ENCODE measurements around the gene FADS2.
A peak's percentile ranks its signal among the peaks of the same experiment; 100 is the strongest.

FADS2 gene

DNA sequence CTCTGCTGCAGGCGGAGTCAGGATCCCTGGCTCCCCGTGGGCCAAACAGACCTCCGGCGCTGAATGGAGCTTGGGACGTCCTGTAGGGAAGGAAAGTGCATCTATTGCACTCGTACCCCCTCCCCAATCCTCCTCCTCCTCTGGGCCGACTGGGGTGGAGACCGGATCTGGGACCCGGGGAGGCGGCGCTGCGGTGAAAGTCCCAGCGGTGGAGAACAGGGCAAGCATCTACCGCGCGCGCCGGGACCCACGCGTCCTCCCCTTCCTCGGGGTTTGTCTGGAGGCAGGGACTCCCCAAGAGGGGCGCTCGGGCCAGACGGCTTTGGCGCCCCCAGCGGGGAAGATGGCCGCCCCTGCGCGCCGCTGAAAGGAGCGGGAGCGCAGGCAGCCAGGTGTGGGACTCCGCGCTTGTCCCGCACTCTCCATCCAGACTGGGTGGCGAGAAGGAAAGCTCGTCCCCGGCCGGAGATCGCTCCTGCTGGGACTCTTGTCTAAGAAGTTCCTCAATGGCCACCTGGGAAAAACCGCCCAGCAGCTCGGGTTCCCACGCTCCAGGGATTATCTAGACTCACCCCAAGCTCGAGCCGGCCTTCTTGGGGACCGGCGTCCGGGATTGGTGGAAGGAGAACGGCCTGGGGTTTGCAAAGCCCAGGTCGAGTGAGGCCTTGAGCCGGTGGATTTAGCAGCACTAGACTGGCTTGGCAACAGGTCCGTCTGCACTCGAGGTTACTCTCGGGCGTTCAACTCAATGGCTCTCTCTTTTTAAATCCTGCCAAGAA is 718 bp downstream of the FADS2 start:
- H3K27ac ChIP-seq (ENCODE audit: low read depth, low read length, severe bottlenecking) = peak overlapping the region; percentile 92
- peaks cover 52% of the 10 kb centered on the region for H3K36me3 ChIP-seq (ENCODE audit: control insufficient read depth, insufficient read depth, low read length)
- H3K4me1 ChIP-seq (ENCODE audit: control insufficient read depth, insufficient read depth, low read length, poor library complexity, severe bottlenecking) = peaks cover 42% of the 10 kb centered on the region
- no peaks in the 10 kb centered on the region for H3K9me3 ChIP-seq (ENCODE audit: control insufficient read depth, low read length)
- peak overlapping the region; percentile 97 for H3K4me3 ChIP-seq (ENCODE audit: extremely low read depth, insufficient read depth, low read length, poor library complexity, severe bottlenecking)
- WGBS, 2 experiments (ENCODE audit: insufficient coverage in 2 of 2) = 1% methylated on average over 28 to 47 of the region's 55 CpGs

DNA sequence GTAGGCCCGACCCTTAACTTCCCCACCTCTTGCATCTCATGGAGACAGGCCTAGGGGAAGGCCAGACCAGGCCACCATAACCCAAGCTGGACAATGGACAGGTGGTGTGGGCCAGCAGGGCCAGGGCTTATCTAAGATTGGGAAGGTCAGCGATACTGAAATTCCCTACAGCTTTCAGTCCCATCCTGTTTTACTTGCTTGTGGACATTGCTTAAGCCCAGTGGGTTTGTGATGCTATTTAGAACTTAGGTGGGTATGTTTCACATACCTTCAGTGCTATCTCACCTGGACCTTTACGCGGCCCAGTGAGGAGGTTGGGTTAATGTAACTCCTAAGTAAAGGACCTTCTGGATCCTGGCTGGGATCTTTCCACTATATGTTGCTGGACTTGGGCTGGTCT is 1.7 kb downstream of the FADS2 start:
- peak overlapping the region; percentile 97 for H3K4me3 ChIP-seq (ENCODE audit: extremely low read depth, insufficient read depth, low read length, poor library complexity, severe bottlenecking)
- peak overlapping the region; percentile 92 for H3K27ac ChIP-seq (ENCODE audit: low read depth, low read length, severe bottlenecking)
- H3K9me3 ChIP-seq (ENCODE audit: control insufficient read depth, low read length) = no peaks in the 10 kb centered on the region
- H3K4me1 ChIP-seq (ENCODE audit: control insufficient read depth, insufficient read depth, low read length, poor library complexity, severe bottlenecking) = peaks cover 50% of the 10 kb centered on the region
- peaks cover 56% of the 10 kb centered on the region for H3K36me3 ChIP-seq (ENCODE audit: control insufficient read depth, insufficient read depth, low read length)
- WGBS, 2 experiments (ENCODE audit: insufficient coverage in 2 of 2) = no CpG with 5 or more reads among the region's 4 CpGs

DNA sequence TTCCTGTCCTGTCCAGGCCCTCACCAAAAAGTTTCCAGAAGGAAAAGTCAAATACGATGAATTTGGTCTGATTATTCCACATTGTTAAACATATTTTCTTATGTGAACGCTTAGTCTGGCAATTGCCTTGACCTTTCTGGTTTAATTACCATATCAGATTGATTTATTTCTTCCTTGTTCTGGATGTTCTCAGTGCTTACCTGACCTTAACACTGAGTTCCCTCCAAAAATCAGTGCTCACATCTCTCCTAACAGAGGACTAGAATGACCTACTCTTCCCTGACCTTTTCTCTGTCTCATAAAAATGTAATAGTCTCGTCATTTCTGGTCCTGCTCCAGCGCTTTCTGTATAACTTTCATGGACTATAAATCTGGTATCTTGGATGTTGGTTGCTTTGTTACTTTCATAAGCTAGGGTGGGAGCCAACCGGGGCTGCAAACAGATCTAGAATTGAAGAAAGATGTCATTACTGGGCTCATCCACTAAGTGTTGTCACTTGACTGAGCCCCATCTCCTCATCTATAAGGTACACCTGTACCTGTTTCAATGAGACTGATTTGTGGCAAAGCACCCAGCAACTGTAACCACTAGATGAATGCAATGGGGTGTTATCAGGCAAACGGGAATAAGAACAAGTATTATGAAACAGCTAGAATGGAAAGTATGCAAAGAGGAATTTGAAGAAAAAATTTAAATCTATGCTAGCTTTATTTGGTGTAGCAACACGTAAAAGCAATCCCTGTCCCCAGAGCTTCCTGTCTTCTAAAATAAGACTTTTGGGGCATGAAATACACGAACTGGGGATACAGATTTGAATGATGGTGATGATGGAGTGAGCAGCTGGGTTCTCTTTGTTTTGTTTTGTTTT is 2.4 kb downstream of the FADS2 start:
- Histone ChIP-seq H3K27ac (ENCODE audit: low read depth, low read length, severe bottlenecking) (peak overlapping the region; percentile 36), H3K36me3 (ENCODE audit: control insufficient read depth, insufficient read depth, low read length) (peaks cover 56% of the 10 kb centered on the region), H3K4me1 (ENCODE audit: control insufficient read depth, insufficient read depth, low read length, poor library complexity, severe bottlenecking) (peaks cover 56% of the 10 kb centered on the region), H3K9me3 (ENCODE audit: control insufficient read depth, low read length) (no peaks in the 10 kb centered on the region), H3K4me3 (ENCODE audit: extremely low read depth, insufficient read depth, low read length, poor library complexity, severe bottlenecking) (peak overlapping the region; percentile 97)
- 66 to 68% methylated on average over 3 to 4 of the region's 8 CpGs for WGBS, 2 experiments (ENCODE audit: insufficient coverage in 2 of 2)

DNA sequence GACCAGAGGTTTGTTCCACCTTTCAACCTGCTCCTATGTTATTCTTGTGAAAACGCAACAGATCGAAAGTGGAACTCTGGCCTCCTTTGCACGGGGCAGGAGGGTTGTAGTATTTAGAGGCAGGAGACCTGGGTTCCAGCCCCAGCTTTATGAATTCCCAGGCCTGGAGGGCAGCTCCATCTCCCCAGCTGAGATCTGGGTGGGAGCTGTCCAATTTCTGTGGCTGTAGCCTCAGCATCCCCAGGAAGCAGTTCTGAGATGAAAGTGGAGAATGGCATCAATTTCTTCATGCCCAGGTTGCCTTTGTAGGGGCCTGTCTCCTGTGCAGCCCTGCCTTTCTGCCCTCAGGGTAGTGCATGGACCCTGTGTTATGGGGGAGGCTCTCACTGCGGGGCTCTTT is 4.1 kb downstream of the FADS2 start:
- 100% methylated on average over 1 to 4 of the region's 4 CpGs for WGBS, 2 experiments (ENCODE audit: insufficient coverage in 2 of 2)
- no peaks in the 10 kb centered on the region for H3K9me3 ChIP-seq (ENCODE audit: control insufficient read depth, low read length)
- peak overlapping the region; percentile 1 for H3K4me3 ChIP-seq (ENCODE audit: extremely low read depth, insufficient read depth, low read length, poor library complexity, severe bottlenecking)
- H3K27ac ChIP-seq (ENCODE audit: low read depth, low read length, severe bottlenecking) = peak overlapping the region; percentile 57
- peaks cover 65% of the 10 kb centered on the region for H3K36me3 ChIP-seq (ENCODE audit: control insufficient read depth, insufficient read depth, low read length)
- peaks cover 49% of the 10 kb centered on the region for H3K4me1 ChIP-seq (ENCODE audit: control insufficient read depth, insufficient read depth, low read length, poor library complexity, severe bottlenecking)

DNA sequence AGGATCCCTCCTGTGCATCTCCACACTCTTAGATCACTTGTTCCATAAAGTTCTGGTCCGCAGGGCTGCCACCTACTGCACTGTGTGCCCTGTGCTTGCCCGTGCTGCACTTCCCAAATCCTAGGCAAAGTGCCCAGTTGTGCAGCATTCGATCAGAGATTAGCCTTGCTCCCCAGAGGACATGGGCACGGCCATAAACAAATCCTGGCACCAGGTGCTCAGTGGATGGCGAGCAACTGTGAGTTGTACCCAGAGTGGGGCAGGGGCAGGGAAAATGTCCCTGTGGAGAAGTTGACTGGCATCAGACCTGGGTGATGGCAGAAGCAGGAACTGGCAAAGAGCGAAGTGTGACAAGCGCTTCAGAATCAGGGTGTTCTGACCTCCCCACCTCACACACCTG is 4.7 kb downstream of the FADS2 start:
- WGBS, 2 experiments (ENCODE audit: insufficient coverage in 2 of 2) = 87 to 88% methylated on average over 5 to 7 of the region's 7 CpGs

DNA sequence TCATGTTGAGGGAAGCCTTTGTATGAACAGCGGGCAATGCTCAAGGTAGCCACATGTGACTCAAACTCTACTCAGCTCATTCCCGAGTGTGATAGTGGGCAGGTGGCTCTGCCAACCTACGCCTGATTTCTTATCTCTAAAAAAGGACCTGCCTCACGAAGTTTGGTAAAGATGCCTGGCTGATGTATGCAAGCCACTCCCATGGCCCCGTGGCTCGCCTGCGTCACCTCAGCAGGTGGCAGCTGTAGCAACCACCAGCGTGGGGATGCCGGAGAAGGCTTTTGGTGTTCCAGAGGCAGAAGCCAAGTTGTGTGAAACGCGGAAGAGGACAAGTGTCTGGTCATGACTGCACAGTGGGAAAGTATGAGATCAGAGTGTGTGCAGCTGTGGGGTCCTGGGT is 5.4 kb downstream of the FADS2 start:
- Histone ChIP-seq H3K27ac (ENCODE audit: low read depth, low read length, severe bottlenecking) (peak overlapping the region; percentile 90), H3K9me3 (ENCODE audit: control insufficient read depth, low read length) (no peaks in the 10 kb centered on the region), H3K4me1 (ENCODE audit: control insufficient read depth, insufficient read depth, low read length, poor library complexity, severe bottlenecking) (peaks cover 49% of the 10 kb centered on the region), H3K36me3 (ENCODE audit: control insufficient read depth, insufficient read depth, low read length) (peaks cover 77% of the 10 kb centered on the region), H3K4me3 (ENCODE audit: extremely low read depth, insufficient read depth, low read length, poor library complexity, severe bottlenecking) (no peak overlapping the region)
- 73 to 85% methylated on average over 10 to 11 of the region's 11 CpGs for WGBS, 2 experiments (ENCODE audit: insufficient coverage in 2 of 2)

More for the DNA sequence above, 4.7 kb downstream of the FADS2 start:
- H3K9me3 ChIP-seq (ENCODE audit: control insufficient read depth, low read length) = no peaks in the 10 kb centered on the region
- H3K4me1 ChIP-seq (ENCODE audit: control insufficient read depth, insufficient read depth, low read length, poor library complexity, severe bottlenecking) = peaks cover 49% of the 10 kb centered on the region
- peak overlapping the region; percentile 5 for H3K4me3 ChIP-seq (ENCODE audit: extremely low read depth, insufficient read depth, low read length, poor library complexity, severe bottlenecking)
- H3K36me3 ChIP-seq (ENCODE audit: control insufficient read depth, insufficient read depth, low read length) = peaks cover 70% of the 10 kb centered on the region
- H3K27ac ChIP-seq (ENCODE audit: low read depth, low read length, severe bottlenecking) = peak overlapping the region; percentile 57

DNA sequence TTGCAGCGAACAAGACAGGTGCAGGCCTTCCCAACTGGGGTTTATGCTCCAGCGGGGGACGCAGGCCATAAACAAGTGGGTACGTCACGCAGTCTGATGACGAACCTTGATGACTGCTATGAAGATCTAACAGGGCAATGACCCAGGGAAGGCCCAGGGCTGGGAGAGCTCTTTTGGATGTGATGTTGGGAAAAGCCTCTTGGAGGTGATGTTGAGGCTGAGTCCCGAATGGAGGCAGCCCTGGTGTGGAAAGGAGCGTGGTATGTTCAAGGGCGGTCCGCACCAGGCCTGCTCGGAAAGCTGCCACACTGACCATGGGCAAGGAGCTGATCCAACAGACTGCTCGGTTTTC is 5.8 kb downstream of the FADS2 start:
- peaks cover 82% of the 10 kb centered on the region for H3K36me3 ChIP-seq (ENCODE audit: control insufficient read depth, insufficient read depth, low read length)
- H3K9me3 ChIP-seq (ENCODE audit: control insufficient read depth, low read length) = no peaks in the 10 kb centered on the region
- H3K4me3 ChIP-seq (ENCODE audit: extremely low read depth, insufficient read depth, low read length, poor library complexity, severe bottlenecking) = peak overlapping the region; percentile 1
- WGBS, 2 experiments (ENCODE audit: insufficient coverage in 2 of 2) = 95% methylated on average over 12 of the region's 12 CpGs
- peak overlapping the region; percentile 90 for H3K27ac ChIP-seq (ENCODE audit: low read depth, low read length, severe bottlenecking)
- peaks cover 49% of the 10 kb centered on the region for H3K4me1 ChIP-seq (ENCODE audit: control insufficient read depth, insufficient read depth, low read length, poor library complexity, severe bottlenecking)

DNA sequence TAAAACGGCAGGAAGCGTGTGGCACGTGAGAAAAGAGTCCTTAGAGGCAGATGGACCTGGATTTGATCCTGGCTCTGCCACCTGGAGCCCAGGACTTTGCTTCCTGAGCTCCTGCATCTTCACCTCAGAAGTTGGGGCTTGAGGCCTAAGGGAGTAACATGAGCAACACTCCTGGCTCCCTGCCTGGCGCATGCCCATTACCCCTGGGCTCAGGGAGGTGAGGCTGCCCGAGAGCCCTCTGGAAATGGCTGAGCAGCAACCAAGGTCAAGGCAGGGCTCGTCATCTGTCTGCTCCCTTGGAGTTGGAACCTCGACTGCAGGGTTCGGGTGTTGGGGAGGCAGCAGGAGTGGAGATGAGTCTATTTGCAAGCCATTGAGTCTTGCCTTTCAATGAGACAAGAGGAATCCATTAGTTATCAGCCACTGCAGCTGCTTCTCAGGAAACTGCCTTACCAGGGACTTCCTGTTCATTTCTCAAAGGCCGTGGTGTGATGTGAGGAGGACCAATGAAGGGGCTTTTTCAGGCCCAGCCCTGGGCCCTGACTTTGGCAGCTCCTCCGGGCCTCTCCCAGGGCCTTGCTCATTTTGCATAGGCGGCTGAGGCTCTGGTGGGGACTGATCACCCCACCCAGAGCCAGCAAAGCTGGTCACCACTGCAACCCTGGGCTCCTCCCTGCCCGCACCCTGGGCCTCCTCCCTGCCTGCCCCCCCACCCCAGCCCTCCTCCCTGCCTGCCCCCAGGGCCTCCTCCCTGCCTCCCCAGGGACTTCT is 6.4 kb downstream of the FADS2 start:
- no peaks in the 10 kb centered on the region for H3K9me3 ChIP-seq (ENCODE audit: control insufficient read depth, low read length)
- H3K36me3 ChIP-seq (ENCODE audit: control insufficient read depth, insufficient read depth, low read length) = peaks cover 84% of the 10 kb centered on the region
- peak overlapping the region; percentile 1 for H3K4me3 ChIP-seq (ENCODE audit: extremely low read depth, insufficient read depth, low read length, poor library complexity, severe bottlenecking)
- H3K27ac ChIP-seq (ENCODE audit: low read depth, low read length, severe bottlenecking) = peak overlapping the region; percentile 90
- H3K4me1 ChIP-seq (ENCODE audit: control insufficient read depth, insufficient read depth, low read length, poor library complexity, severe bottlenecking) = peaks cover 49% of the 10 kb centered on the region
- WGBS, 2 experiments (ENCODE audit: insufficient coverage in 2 of 2) = 50 to 55% methylated on average over 10 to 11 of the region's 12 CpGs

DNA sequence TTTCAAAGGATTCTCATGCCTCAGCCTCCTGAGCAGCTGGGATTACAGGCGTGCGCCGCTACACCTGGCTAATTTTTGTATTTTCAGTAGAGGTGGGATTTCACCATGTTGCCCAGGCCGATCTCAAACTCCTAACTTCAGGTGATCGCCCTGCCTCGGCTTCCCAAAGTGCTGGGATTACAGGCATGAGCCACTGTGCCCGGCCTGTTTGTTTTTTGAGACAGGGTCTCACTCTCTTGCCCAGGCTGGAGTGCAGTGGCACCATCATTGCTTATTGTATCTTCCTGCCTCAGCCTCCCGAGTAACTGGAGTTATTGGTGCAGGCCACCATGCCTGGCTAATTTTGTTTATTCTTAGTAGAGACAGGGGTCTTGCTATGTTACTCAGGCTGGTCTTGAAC is 8.1 kb downstream of the FADS2 start:
- H3K4me3 ChIP-seq (ENCODE audit: extremely low read depth, insufficient read depth, low read length, poor library complexity, severe bottlenecking) = no peak overlapping the region
- no peak overlapping the region for H3K27ac ChIP-seq (ENCODE audit: low read depth, low read length, severe bottlenecking)
- peaks cover 84% of the 10 kb centered on the region for H3K36me3 ChIP-seq (ENCODE audit: control insufficient read depth, insufficient read depth, low read length)
- peaks cover 39% of the 10 kb centered on the region for H3K4me1 ChIP-seq (ENCODE audit: control insufficient read depth, insufficient read depth, low read length, poor library complexity, severe bottlenecking)
- 88 to 93% methylated on average over 7 to 8 of the region's 8 CpGs for WGBS, 2 experiments (ENCODE audit: insufficient coverage in 2 of 2)
- no peaks in the 10 kb centered on the region for H3K9me3 ChIP-seq (ENCODE audit: control insufficient read depth, low read length)

DNA sequence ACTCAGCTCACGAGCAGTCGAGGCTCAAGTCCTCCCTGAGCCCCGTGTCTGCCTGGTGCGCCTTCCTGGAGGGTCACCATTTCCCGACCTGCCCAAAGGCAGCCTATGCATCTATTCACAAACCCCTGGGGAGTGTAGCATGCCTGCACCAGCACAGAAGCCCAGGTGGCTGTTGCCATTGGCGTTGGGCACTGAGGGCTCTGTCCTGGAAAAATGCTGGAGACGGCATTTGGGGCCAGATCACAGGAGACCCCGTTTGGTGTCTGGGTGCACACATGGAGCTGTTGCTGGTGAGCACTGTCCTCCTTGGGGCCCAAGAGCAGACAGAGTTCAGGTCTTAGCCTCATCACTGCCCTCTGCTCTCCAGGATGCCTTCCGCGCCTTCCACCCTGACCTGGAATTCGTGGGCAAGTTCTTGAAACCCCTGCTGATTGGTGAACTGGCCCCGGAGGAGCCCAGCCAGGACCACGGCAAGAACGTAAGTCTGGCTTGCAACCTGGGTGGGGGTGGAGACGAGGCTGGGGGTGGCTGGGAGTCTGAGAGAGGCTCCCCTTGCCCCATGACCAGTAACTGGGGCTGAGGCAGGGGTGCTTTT is 9.4 kb downstream of the FADS2 start:
- H3K9me3 ChIP-seq (ENCODE audit: control insufficient read depth, low read length) = no peaks in the 10 kb centered on the region
- peaks cover 84% of the 10 kb centered on the region for H3K36me3 ChIP-seq (ENCODE audit: control insufficient read depth, insufficient read depth, low read length)
- H3K4me3 ChIP-seq (ENCODE audit: extremely low read depth, insufficient read depth, low read length, poor library complexity, severe bottlenecking) = no peak overlapping the region
- WGBS, 2 experiments (ENCODE audit: insufficient coverage in 2 of 2) = 98 to 100% methylated on average over 13 to 15 of the region's 15 CpGs
- H3K27ac ChIP-seq (ENCODE audit: low read depth, low read length, severe bottlenecking) = no peak overlapping the region
- H3K4me1 ChIP-seq (ENCODE audit: control insufficient read depth, insufficient read depth, low read length, poor library complexity, severe bottlenecking) = peaks cover 27% of the 10 kb centered on the region
